HEK293 (cell line): Measurements from ENCODE around the gene RBM19.

Source experiments
- CTCF ChIA-PET: fragments of 350-600 bp; formaldehyde crosslinking; extraction: SDS; loops from one replicate; lab custom pipeline; 2021; ENCODE audit warnings: antibody characterized with exemption; lab: Yijun Ruan, JAX
- POLR2A ChIA-PET: fragments of 300-600 bp; formaldehyde crosslinking; extraction: SDS; loops from one replicate; lab custom pipeline; 2020; ENCODE audit warnings: antibody characterized with exemption, inconsistent platforms; lab: Yijun Ruan, JAX
- H3K27ac ChIP-seq: fragments of 200-500 bp; sonication (Bioruptor generic); 2 replicates; pipeline ENCODE4 v1.5.1; 2014; ENCODE audit warnings: low read depth, low read length, control low read depth, inconsistent platforms; ENCODE audit errors: extremely low read depth
- H3K36me3 ChIP-seq, 2 experiments: fragments of 200-500 bp in 1 of 2; sonication (Bioruptor generic) in 1 of 2; 1 replicate in 1 of 2; 2 replicates in 1 of 2; pipeline ENCODE4 v1.5.1; 2014 to 2017; ENCODE audit warnings: inconsistent platforms in 2 of 2, low read length in 2 of 2; ENCODE audit not compliant: control insufficient read depth in 2 of 2, insufficient read depth in 1 of 2
- H3K4me1 ChIP-seq: fragments of 200-500 bp; sonication (Bioruptor generic); 2 replicates; pipeline ENCODE4 v1.5.1; 2014; ENCODE audit warnings: mild to moderate bottlenecking, low read length, inconsistent platforms; ENCODE audit not compliant: control insufficient read depth, insufficient read depth
- H3K4me3 ChIP-seq: 2 replicates; pipeline ENCODE4 v1.5.1; 2011; ENCODE audit warnings: low read depth, mild to moderate bottlenecking, control low read depth, low read length, moderate library complexity
- H3K9me3 ChIP-seq: fragments of 200-500 bp; sonication (Bioruptor generic); 2 replicates; pipeline ENCODE4 v1.5.1; 2014; ENCODE audit warnings: low read depth, low read length, inconsistent platforms; ENCODE audit not compliant: control insufficient read depth, insufficient read depth
- BCL11B ChIP-seq: fragments of 450-650 bp; formaldehyde crosslinking; IDR thresholded peaks from 2 replicates; pipeline ENCODE4 v1.5.1; 2016; ENCODE audit warnings: low read depth, missing biosample characterization, missing genetic modification characterization
- KLF8 ChIP-seq: fragments of 450-650 bp; formaldehyde crosslinking; IDR thresholded peaks from 2 replicates; pipeline ENCODE4 v1.5.1; 2016; ENCODE audit warnings: missing biosample characterization, missing genetic modification characterization
- PBX3 ChIP-seq: sonication (generic); formaldehyde crosslinking; IDR thresholded peaks from 2 replicates; pipeline ENCODE4 v1.8.1; 2022; ENCODE audit warnings: mild to moderate bottlenecking, moderate library complexity, missing genetic modification reagents
- SETDB1 ChIP-seq: IDR thresholded peaks from one replicate; pipeline ENCODE4 v1.6.1; 2017; ENCODE audit warnings: mild to moderate bottlenecking, low read length, moderate library complexity, mixed read lengths; ENCODE audit not compliant: insufficient read length
- ZBTB20 ChIP-seq: fragments of 450-650 bp; formaldehyde crosslinking; IDR thresholded peaks from 2 replicates; pipeline ENCODE4 v1.5.1; 2016; ENCODE audit warnings: missing biosample characterization, missing genetic modification characterization
- ZBTB21 ChIP-seq: fragments of 450-650 bp; formaldehyde crosslinking; IDR thresholded peaks from 2 replicates; pipeline ENCODE4 v1.5.1; 2017; ENCODE audit warnings: missing biosample characterization, missing genetic modification characterization
- ZBTB7A ChIP-seq: fragments of 450-650 bp; formaldehyde crosslinking; IDR thresholded peaks from 2 replicates; pipeline ENCODE4 v1.5.1; 2016; ENCODE audit warnings: low read depth, missing biosample characterization, missing genetic modification characterization
- ZNF184 ChIP-seq: fragments of 450-650 bp; IDR thresholded peaks from 2 replicates; pipeline ENCODE4 v1.5.1; 2018; ENCODE audit warnings: missing biosample characterization, mild to moderate bottlenecking, missing genetic modification characterization
- ZNF214 ChIP-seq: fragments of 450-650 bp; formaldehyde crosslinking; IDR thresholded peaks from 2 replicates; pipeline ENCODE4 v1.5.1; 2017; ENCODE audit warnings: missing biosample characterization, mild to moderate bottlenecking, missing genetic modification characterization, borderline replicate concordance
- ZNF26 ChIP-seq: fragments of 450-650 bp; formaldehyde crosslinking; IDR thresholded peaks from 2 replicates; pipeline ENCODE4 v1.5.1; 2016; ENCODE audit warnings: missing biosample characterization, missing genetic modification characterization
- ZNF292 ChIP-seq: fragments of 450-650 bp; formaldehyde crosslinking; IDR thresholded peaks from 2 replicates; pipeline ENCODE4 v1.5.1; 2016; ENCODE audit warnings: low read depth, missing biosample characterization, missing genetic modification characterization, borderline replicate concordance
- ZNF366 ChIP-seq: fragments of 450-650 bp; formaldehyde crosslinking; conservative IDR thresholded peaks from 2 replicates; pipeline ENCODE4 v1.5.1; 2016; ENCODE audit warnings: missing biosample characterization, missing genetic modification characterization
- ZNF488 ChIP-seq: fragments of 450-650 bp; formaldehyde crosslinking; IDR thresholded peaks from 2 replicates; pipeline ENCODE4 v1.5.1; 2016; ENCODE audit warnings: missing biosample characterization, missing genetic modification characterization
- ZNF514 ChIP-seq: fragments of 450-650 bp; formaldehyde crosslinking; IDR thresholded peaks from 2 replicates; pipeline ENCODE4 v1.5.1; 2016; ENCODE audit warnings: missing biosample characterization, missing genetic modification characterization
- ZNF585B ChIP-seq: fragments of 450-650 bp; formaldehyde crosslinking; IDR thresholded peaks from 2 replicates; pipeline ENCODE4 v1.5.1; 2016; ENCODE audit warnings: missing biosample characterization, missing genetic modification characterization
- ZNF596 ChIP-seq: fragments of 450-650 bp; IDR thresholded peaks from 2 replicates; pipeline ENCODE4 v1.5.0; 2018; ENCODE audit warnings: missing biosample characterization, mild to moderate bottlenecking, missing genetic modification characterization, moderate library complexity
- ZNF670 ChIP-seq: fragments of 450-650 bp; formaldehyde crosslinking; IDR thresholded peaks from 2 replicates; pipeline ENCODE4 v1.5.1; 2016; ENCODE audit warnings: missing biosample characterization, missing genetic modification characterization, low read depth
- TF ChIP-seq, protein P1 (sequence below): fragments of 450-650 bp; formaldehyde crosslinking; IDR thresholded peaks from 2 replicates; pipeline ENCODE4 v1.5.1; 2016; ENCODE audit warnings: missing biosample characterization, missing genetic modification characterization, borderline replicate concordance
- TF ChIP-seq, protein P2 (sequence below): fragments of 450-650 bp; formaldehyde crosslinking; IDR thresholded peaks from 2 replicates; pipeline ENCODE4 v1.5.1; 2016; ENCODE audit warnings: missing biosample characterization, missing genetic modification characterization

Gene RBM19

GRCh38 chr12:113965951-113966797, at the start of gene RBM19 (continued):
- TF ChIP-seq, protein P1, sequence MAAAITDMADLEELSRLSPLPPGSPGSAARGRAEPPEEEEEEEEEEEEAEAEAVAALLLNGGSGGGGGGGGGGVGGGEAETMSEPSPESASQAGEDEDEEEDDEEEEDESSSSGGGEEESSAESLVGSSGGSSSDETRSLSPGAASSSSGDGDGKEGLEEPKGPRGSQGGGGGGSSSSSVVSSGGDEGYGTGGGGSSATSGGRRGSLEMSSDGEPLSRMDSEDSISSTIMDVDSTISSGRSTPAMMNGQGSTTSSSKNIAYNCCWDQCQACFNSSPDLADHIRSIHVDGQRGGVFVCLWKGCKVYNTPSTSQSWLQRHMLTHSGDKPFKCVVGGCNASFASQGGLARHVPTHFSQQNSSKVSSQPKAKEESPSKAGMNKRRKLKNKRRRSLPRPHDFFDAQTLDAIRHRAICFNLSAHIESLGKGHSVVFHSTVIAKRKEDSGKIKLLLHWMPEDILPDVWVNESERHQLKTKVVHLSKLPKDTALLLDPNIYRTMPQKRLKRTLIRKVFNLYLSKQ (tag by site-specific recombination): no peak
- no peak for TF ChIP-seq ZNF585B
- peak; percentile 81 for TF ChIP-seq KLF8 (tag by site-specific recombination)
- TF ChIP-seq ZNF184: no peak
- TF ChIP-seq ZBTB20 (tag by site-specific recombination): no peak; the same call in 1 of the 2 replicates
- TF ChIP-seq PBX3: no peak
- TF ChIP-seq ZBTB21 (tag by site-specific recombination): peak; percentile 62

GRCh38 chr12:114015851-114016250, 49.7 kb upstream of the RBM19 start:
- Histone ChIP-seq H3K27ac (no peak overlapping the region), H3K4me1 (no peaks in the 10 kb centered on the region), H3K4me3 (no peak overlapping the region), H3K9me3 (no peaks in the 10 kb centered on the region), H3K36me3 (no peaks in the 10 kb centered on the region)
- TF ChIP-seq ZNF292 (tag by site-specific recombination) (no peak), BCL11B (tag by site-specific recombination) (no peak), ZNF585B (no peak), ZNF488 (tag by site-specific recombination) (no peak), ZNF26 (tag by site-specific recombination) (no peak), ZNF670 (tag by site-specific recombination) (no peak), ZNF214 (tag by site-specific recombination) (no peak), ZNF514 (no peak), SETDB1 (no peak), ZNF596 (no peak), ZBTB7A (tag by site-specific recombination) (no peak), ZNF366 (no peak)
- TF ChIP-seq, protein P2, sequence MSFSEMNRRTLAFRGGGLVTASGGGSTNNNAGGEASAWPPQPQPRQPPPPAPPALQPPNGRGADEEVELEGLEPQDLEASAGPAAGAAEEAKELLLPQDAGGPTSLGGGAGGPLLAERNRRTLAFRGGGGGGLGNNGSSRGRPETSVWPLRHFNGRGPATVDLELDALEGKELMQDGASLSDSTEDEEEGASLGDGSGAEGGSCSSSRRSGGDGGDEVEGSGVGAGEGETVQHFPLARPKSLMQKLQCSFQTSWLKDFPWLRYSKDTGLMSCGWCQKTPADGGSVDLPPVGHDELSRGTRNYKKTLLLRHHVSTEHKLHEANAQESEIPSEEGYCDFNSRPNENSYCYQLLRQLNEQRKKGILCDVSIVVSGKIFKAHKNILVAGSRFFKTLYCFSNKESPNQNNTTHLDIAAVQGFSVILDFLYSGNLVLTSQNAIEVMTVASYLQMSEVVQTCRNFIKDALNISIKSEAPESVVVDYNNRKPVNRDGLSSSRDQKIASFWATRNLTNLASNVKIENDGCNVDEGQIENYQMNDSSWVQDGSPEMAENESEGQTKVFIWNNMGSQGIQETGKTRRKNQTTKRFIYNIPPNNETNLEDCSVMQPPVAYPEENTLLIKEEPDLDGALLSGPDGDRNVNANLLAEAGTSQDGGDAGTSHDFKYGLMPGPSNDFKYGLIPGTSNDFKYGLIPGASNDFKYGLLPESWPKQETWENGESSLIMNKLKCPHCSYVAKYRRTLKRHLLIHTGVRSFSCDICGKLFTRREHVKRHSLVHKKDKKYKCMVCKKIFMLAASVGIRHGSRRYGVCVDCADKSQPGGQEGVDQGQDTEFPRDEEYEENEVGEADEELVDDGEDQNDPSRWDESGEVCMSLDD: no peak
- TF ChIP-seq, protein P1 (tag by site-specific recombination): no peak
- POLR2A ChIA-PET: no interaction called here
- CTCF ChIA-PET: interaction anchor here (0.5 to 1.8 kb wide), 3 partner anchors 35 to 1594 kb away, joined by 3 to 6 read pairs (median 3); no protein-coding TSS in a partner anchor
